ENCODE results near the gene FER1L5.

DNA sequence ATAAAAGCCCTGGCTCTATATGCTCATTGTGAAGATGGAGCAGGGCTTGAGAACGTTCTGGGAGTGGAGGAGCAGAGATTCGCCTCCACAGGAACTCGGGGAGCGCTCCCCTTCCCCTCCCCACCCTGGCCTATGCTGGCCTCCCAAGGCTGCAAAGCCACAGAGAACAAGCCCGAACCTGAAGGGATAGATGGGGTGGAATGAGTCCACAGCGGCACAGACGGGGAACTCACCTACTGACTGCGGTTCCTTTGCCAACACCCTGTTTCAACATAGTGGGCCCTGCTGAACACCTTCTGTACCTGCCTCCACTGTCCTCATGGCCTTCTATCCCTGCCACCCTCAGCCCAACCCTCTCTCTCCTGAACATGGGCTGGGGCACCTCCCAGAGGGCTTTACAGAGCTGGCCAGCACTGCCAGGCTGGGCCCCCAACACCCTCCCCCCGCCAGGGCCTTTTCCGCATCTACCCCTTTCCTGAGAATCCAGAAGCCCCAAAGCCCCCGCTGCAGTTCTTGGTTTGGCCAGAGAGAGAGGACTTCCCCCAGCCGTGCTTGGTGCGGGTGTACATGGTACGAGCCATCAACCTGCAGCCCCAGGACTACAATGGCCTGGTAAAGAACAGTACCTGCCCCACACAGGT is 55.8 kb downstream of the FER1L5 start:
- TF ChIP-seq, protein P1, sequence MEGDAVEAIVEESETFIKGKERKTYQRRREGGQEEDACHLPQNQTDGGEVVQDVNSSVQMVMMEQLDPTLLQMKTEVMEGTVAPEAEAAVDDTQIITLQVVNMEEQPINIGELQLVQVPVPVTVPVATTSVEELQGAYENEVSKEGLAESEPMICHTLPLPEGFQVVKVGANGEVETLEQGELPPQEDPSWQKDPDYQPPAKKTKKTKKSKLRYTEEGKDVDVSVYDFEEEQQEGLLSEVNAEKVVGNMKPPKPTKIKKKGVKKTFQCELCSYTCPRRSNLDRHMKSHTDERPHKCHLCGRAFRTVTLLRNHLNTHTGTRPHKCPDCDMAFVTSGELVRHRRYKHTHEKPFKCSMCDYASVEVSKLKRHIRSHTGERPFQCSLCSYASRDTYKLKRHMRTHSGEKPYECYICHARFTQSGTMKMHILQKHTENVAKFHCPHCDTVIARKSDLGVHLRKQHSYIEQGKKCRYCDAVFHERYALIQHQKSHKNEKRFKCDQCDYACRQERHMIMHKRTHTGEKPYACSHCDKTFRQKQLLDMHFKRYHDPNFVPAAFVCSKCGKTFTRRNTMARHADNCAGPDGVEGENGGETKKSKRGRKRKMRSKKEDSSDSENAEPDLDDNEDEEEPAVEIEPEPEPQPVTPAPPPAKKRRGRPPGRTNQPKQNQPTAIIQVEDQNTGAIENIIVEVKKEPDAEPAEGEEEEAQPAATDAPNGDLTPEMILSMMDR (IDR thresholded peaks at IDR 0.05), result no peak
- no peak for TF ChIP-seq POLR2AphosphoS5 (IDR thresholded peaks at IDR 0.05)
